ENCODE data around the gene KITLG. TPM values are rescaled to one million over a fixed set of nuclear protein-coding genes. Genes with fewer than 3 reads are reported as not detected.

Gene KITLG
- total and polyA plus RNA-seq, 2 experiments from 2014 or later, result 3.1 to 10.7 TPM

DNA sequence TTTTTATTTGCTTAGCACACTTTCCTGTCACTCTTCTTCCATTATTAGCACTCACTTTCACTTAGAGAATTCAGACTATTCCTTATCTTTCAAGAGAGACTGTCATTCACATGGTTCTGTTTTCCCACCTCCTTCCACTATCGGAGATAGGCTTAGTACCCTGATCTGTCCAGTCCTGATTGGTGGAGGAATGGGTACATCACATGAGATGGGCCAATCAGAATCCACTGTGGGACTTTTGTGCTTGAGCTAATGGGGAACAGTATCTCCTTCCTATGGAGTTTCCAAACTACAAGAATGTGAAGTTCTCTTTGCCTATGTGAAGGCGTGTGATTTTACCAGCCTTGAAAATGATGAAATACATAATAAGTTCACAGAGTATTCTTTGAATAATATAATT, 4.8 kb upstream of the KITLG start:
- no peaks in the 10 kb centered on the region for H3K9me2 ChIP-seq (ENCODE audit: insufficient read depth)
- peaks cover 15% of the 10 kb centered on the region for H3K27me3 ChIP-seq (ENCODE audit: insufficient read depth)
- Mint-ChIP-seq H3K4me3 (no peak overlapping the region), H3K9me3 (peaks cover 30% of the 10 kb centered on the region), H3K36me3 (ENCODE audit: low read depth) (peaks cover 28% of the 10 kb centered on the region), H3K4me1 (peaks cover 10% of the 10 kb centered on the region; the same call in 2 of the 3 replicates), H3K27me3 (ENCODE audit: insufficient read depth, low read depth, poor library complexity) (peaks cover 4% of the 10 kb centered on the region), H3K27ac (no peak overlapping the region)
- H3K79me2 ChIP-seq (replicated peaks; ENCODE audit: insufficient read depth), result no peaks in the 10 kb centered on the region
- no peaks in the 10 kb centered on the region for H3F3A ChIP-seq (replicated peaks; ENCODE audit: low read depth)
- H3K27ac ChIP-seq (ENCODE audit: low read depth), result no peak overlapping the region
- TF ChIP-seq, protein P1, sequence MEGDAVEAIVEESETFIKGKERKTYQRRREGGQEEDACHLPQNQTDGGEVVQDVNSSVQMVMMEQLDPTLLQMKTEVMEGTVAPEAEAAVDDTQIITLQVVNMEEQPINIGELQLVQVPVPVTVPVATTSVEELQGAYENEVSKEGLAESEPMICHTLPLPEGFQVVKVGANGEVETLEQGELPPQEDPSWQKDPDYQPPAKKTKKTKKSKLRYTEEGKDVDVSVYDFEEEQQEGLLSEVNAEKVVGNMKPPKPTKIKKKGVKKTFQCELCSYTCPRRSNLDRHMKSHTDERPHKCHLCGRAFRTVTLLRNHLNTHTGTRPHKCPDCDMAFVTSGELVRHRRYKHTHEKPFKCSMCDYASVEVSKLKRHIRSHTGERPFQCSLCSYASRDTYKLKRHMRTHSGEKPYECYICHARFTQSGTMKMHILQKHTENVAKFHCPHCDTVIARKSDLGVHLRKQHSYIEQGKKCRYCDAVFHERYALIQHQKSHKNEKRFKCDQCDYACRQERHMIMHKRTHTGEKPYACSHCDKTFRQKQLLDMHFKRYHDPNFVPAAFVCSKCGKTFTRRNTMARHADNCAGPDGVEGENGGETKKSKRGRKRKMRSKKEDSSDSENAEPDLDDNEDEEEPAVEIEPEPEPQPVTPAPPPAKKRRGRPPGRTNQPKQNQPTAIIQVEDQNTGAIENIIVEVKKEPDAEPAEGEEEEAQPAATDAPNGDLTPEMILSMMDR (conservative IDR thresholded peaks at IDR 0.05; ENCODE audit: low read depth in 2 of 2), result no peak
- TF ChIP-seq, protein P2, sequence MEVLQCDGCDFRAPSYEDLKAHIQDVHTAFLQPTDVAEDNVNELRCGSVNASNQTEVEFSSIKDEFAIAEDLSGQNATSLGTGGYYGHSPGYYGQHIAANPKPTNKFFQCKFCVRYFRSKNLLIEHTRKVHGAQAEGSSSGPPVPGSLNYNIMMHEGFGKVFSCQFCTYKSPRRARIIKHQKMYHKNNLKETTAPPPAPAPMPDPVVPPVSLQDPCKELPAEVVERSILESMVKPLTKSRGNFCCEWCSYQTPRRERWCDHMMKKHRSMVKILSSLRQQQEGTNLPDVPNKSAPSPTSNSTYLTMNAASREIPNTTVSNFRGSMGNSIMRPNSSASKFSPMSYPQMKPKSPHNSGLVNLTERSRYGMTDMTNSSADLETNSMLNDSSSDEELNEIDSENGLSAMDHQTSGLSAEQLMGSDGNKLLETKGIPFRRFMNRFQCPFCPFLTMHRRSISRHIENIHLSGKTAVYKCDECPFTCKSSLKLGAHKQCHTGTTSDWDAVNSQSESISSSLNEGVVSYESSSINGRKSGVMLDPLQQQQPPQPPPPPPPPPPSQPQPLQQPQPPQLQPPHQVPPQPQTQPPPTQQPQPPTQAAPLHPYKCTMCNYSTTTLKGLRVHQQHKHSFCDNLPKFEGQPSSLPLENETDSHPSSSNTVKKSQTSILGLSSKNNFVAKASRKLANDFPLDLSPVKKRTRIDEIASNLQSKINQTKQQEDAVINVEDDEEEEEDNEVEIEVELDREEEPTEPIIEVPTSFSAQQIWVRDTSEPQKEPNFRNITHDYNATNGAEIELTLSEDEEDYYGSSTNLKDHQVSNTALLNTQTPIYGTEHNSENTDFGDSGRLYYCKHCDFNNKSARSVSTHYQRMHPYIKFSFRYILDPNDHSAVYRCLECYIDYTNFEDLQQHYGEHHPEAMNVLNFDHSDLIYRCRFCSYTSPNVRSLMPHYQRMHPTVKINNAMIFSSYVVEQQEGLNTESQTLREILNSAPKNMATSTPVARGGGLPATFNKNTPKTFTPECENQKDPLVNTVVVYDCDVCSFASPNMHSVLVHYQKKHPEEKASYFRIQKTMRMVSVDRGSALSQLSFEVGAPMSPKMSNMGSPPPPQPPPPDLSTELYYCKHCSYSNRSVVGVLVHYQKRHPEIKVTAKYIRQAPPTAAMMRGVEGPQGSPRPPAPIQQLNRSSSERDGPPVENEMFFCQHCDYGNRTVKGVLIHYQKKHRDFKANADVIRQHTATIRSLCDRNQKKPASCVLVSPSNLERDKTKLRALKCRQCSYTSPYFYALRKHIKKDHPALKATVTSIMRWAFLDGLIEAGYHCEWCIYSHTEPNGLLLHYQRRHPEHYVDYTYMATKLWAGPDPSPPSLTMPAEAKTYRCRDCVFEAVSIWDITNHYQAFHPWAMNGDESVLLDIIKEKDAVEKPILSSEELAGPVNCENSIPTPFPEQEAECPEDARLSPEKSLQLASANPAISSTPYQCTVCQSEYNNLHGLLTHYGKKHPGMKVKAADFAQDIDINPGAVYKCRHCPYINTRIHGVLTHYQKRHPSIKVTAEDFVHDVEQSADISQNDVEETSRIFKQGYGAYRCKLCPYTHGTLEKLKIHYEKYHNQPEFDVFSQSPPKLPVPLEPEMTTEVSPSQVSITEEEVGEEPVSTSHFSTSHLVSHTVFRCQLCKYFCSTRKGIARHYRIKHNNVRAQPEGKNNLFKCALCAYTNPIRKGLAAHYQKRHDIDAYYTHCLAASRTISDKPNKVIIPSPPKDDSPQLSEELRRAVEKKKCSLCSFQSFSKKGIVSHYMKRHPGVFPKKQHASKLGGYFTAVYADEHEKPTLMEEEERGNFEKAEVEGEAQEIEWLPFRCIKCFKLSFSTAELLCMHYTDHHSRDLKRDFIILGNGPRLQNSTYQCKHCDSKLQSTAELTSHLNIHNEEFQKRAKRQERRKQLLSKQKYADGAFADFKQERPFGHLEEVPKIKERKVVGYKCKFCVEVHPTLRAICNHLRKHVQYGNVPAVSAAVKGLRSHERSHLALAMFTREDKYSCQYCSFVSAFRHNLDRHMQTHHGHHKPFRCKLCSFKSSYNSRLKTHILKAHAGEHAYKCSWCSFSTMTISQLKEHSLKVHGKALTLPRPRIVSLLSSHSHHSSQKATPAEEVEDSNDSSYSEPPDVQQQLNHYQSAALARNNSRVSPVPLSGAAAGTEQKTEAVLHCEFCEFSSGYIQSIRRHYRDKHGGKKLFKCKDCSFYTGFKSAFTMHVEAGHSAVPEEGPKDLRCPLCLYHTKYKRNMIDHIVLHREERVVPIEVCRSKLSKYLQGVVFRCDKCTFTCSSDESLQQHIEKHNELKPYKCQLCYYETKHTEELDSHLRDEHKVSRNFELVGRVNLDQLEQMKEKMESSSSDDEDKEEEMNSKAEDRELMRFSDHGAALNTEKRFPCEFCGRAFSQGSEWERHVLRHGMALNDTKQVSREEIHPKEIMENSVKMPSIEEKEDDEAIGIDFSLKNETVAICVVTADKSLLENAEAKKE (CRISPR knock-in tag; IDR thresholded peaks at IDR 0.05), result no peak
- no peak for TF ChIP-seq ZNF114 (CRISPR knock-in tag; IDR thresholded peaks at IDR 0.05)
- no peak for TF ChIP-seq NANOG (IDR thresholded peaks at IDR 0.05; ENCODE audit: borderline replicate concordance)
- no peak for TF ChIP-seq POLR2AphosphoS5 (IDR thresholded peaks at IDR 0.05; ENCODE audit: low read depth)
- no peak for TF ChIP-seq ZNF331 (CRISPR knock-in tag; IDR thresholded peaks at IDR 0.05; ENCODE audit: low read depth)
- TF ChIP-seq JUNB (IDR thresholded peaks at IDR 0.05; ENCODE audit: unreplicated experiment), result no peak
- TF ChIP-seq, protein P3, sequence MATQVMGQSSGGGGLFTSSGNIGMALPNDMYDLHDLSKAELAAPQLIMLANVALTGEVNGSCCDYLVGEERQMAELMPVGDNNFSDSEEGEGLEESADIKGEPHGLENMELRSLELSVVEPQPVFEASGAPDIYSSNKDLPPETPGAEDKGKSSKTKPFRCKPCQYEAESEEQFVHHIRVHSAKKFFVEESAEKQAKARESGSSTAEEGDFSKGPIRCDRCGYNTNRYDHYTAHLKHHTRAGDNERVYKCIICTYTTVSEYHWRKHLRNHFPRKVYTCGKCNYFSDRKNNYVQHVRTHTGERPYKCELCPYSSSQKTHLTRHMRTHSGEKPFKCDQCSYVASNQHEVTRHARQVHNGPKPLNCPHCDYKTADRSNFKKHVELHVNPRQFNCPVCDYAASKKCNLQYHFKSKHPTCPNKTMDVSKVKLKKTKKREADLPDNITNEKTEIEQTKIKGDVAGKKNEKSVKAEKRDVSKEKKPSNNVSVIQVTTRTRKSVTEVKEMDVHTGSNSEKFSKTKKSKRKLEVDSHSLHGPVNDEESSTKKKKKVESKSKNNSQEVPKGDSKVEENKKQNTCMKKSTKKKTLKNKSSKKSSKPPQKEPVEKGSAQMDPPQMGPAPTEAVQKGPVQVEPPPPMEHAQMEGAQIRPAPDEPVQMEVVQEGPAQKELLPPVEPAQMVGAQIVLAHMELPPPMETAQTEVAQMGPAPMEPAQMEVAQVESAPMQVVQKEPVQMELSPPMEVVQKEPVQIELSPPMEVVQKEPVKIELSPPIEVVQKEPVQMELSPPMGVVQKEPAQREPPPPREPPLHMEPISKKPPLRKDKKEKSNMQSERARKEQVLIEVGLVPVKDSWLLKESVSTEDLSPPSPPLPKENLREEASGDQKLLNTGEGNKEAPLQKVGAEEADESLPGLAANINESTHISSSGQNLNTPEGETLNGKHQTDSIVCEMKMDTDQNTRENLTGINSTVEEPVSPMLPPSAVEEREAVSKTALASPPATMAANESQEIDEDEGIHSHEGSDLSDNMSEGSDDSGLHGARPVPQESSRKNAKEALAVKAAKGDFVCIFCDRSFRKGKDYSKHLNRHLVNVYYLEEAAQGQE (IDR thresholded peaks at IDR 0.05; ENCODE audit: unreplicated experiment), result no peak
- DNase-seq (ENCODE audit: low spot score) (no peak), ATAC-seq (no peak)
- no peak overlapping the region for H2AFZ ChIP-seq
- H3K4me2 ChIP-seq, result no peak overlapping the region
- H3K4me1 ChIP-seq (ENCODE audit: insufficient read depth), result peaks cover 12% of the 10 kb centered on the region
- peaks cover 8% of the 10 kb centered on the region; the same call in 1 of the 2 replicates for H3K36me3 ChIP-seq (ENCODE audit: insufficient read depth)
- H4K20me1 ChIP-seq (replicated peaks; ENCODE audit: insufficient read depth), result no peaks in the 10 kb centered on the region
- H3K4me3 ChIP-seq, result no peak overlapping the region

Data from GM23338 (cell line).